Mesothelial cell of epicardium (in vitro differentiated cells): ENCODE measurements around the gene GOLPH3. TPM values are rescaled to one million over a fixed set of nuclear protein-coding genes. Genes with fewer than 3 reads are reported as not detected.

Experiments used
- DNase-seq, 2 experiments: peaks; one replicate each; pipeline ENCODE4 v3.0.0; 2021; ENCODE audit warnings: low spot score in 2 of 2; ENCODE audit not compliant: unreplicated experiment in 2 of 2
- H3K27ac Mint-ChIP-seq: 2 replicates; pipeline ENCODE4 v1.8.0; 2021; ENCODE audit warnings: mixed read lengths
- H3K27me3 Mint-ChIP-seq: 2 replicates; pipeline ENCODE4 v1.8.0; 2021; ENCODE audit warnings: low read depth, mixed read lengths
- H3K36me3 Mint-ChIP-seq: 2 replicates; pipeline ENCODE4 v1.8.0; 2021; ENCODE audit warnings: mixed read lengths
- H3K4me1 Mint-ChIP-seq: 2 replicates; pipeline ENCODE4 v1.8.0; 2021; ENCODE audit warnings: mixed read lengths
- H3K4me3 Mint-ChIP-seq: 2 replicates; pipeline ENCODE4 v1.8.0; 2021; ENCODE audit warnings: mild to moderate bottlenecking, moderate library complexity, mixed read lengths
- H3K9me3 Mint-ChIP-seq: 2 replicates; pipeline ENCODE4 v1.8.0; 2021; ENCODE audit warnings: mixed read lengths
- total RNA-seq: library from RNA; stranded (reverse); gene quantifications from 3 replicates; pipeline ENCODE4 v1.2.1, GENCODE V29; 2021
- TF ChIP-seq, protein P1 (sequence below): fragments of 200-600 bp; sonication (generic); IDR thresholded peaks from one replicate; pipeline ENCODE4 v1.5.0; 2021; ENCODE audit warnings: antibody characterized with exemption; ENCODE audit not compliant: unreplicated experiment

Gene GOLPH3
- total RNA-seq, 1 donor from 2014 or later: 73.7 TPM

DNA sequence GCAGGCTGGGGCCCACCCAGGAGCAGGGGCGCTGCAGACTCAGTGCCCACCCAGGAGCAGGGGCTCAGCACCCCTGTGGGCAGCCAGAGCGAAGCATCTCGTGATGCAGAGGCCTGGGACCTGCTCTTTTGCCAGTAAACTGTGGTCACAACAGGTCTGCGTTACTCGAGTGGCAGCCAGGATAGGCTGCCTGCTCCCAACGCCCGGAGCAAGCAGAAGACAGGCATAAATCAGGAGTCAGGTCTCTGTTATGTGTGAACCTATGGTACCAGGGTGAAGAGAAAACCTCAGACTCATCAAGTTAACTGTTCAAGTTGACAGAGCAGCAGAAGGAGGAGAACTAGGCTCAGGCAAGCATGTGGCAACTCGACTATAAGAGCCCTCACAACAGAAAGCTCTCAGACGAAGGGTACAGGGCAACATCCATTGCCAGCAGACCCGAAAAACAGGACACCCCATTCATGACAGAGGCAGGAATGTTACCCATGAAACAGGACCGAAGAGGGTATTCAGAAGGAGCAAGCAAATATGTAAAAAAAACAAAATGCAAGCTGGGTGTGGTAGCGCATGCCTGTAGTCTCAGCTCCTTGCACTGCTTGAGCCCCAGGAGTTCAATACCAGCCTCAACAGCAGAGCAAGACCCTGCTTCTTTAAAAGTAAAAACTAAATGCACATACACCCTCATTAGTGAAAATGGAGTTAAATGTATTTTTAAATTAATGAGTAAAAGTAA lies 71.7 kb downstream of the GOLPH3 start:
- no peak for DNase-seq
- Mint-ChIP-seq H3K36me3 (peaks cover 44% of the 10 kb centered on the region), H3K9me3 (no peaks in the 10 kb centered on the region), H3K27ac (no peak overlapping the region), H3K27me3 (no peaks in the 10 kb centered on the region), H3K4me1 (peaks cover 11% of the 10 kb centered on the region), H3K4me3 (no peak overlapping the region)
- TF ChIP-seq, protein P1, sequence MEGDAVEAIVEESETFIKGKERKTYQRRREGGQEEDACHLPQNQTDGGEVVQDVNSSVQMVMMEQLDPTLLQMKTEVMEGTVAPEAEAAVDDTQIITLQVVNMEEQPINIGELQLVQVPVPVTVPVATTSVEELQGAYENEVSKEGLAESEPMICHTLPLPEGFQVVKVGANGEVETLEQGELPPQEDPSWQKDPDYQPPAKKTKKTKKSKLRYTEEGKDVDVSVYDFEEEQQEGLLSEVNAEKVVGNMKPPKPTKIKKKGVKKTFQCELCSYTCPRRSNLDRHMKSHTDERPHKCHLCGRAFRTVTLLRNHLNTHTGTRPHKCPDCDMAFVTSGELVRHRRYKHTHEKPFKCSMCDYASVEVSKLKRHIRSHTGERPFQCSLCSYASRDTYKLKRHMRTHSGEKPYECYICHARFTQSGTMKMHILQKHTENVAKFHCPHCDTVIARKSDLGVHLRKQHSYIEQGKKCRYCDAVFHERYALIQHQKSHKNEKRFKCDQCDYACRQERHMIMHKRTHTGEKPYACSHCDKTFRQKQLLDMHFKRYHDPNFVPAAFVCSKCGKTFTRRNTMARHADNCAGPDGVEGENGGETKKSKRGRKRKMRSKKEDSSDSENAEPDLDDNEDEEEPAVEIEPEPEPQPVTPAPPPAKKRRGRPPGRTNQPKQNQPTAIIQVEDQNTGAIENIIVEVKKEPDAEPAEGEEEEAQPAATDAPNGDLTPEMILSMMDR: no peak

DNA sequence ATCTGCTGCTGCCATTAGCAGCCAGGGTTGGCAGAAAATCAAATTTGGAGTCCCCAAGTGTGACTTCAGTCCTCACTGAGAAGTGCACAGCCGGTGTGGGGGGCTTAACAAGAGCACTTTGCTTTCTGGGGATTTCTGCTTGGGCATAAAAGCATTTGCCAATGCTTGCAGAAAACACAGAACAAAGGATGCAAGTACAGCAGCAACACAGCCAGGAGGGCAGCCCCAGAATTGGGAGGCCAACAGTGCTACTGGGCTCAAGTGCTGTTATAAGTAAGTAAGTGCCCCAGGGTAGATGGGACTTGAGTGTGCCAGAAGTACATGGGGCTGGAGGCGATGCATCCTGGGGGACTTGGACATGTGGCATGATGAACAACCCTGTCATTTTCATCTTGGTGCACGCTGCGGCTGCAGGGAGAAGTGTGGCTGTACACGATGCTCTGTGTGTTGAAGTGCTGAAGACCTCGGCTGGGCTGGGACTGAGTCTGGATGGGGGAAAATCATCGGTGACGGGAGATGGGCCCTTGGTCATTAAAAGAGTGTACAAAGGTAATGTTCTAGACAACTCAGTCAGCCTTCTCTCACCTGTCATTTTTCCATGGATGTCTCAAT lies 73.3 kb downstream of the GOLPH3 start:
- Mint-ChIP-seq H3K27ac (no peak overlapping the region), H3K9me3 (no peaks in the 10 kb centered on the region), H3K36me3 (peaks cover 36% of the 10 kb centered on the region), H3K4me1 (peaks cover 15% of the 10 kb centered on the region), H3K4me3 (no peak overlapping the region), H3K27me3 (no peaks in the 10 kb centered on the region)
- DNase-seq: no peak
- TF ChIP-seq, protein P1: no peak

- TF ChIP-seq, protein P1: no peak
- peaks cover 15% of the 10 kb centered on the region for H3K4me1 Mint-ChIP-seq
- H3K4me3 Mint-ChIP-seq: no peak overlapping the region
- DNase-seq: no peak
- no peaks in the 10 kb centered on the region for H3K27me3 Mint-ChIP-seq
- no peaks in the 10 kb centered on the region for H3K9me3 Mint-ChIP-seq
- H3K27ac Mint-ChIP-seq: peak overlapping the region; percentile 36
- peaks cover 35% of the 10 kb centered on the region for H3K36me3 Mint-ChIP-seq
Measured at GRCh38 chr5:32100230-32100629, 73.9 kb downstream of the GOLPH3 start.

DNA sequence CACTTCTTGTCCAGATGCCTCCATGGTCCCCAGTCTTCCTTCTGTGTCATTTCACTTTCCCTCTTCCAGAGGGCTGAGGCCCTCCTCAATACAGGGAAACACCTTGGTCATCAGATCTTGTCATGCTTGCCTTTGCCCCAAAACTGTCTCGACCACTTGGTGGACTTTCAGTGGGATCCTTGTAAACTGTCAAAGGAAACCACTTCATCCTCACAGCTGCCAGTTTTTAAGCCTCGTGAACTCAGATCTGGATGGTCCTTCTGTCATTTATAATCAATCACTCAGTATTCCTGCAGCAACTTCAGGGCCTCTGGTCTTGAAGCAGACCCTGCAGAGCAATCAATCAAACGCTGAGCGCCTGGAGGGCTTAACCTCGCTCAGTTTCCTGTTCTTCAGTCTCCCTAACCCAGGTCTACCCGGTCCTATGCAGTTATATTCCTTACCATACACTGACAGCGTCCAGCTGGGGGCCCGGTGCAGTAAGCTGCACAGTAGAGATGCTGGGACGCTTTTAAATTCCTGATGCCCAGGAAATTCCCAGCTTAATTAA lies 74.6 kb downstream of the GOLPH3 start:
- TF ChIP-seq, protein P1: no peak
- Mint-ChIP-seq H3K4me1 (peaks cover 15% of the 10 kb centered on the region), H3K27ac (peak overlapping the region; percentile 88), H3K27me3 (no peaks in the 10 kb centered on the region), H3K4me3 (no peak overlapping the region), H3K36me3 (peaks cover 33% of the 10 kb centered on the region), H3K9me3 (no peaks in the 10 kb centered on the region)
- DNase-seq: no peak

DNA sequence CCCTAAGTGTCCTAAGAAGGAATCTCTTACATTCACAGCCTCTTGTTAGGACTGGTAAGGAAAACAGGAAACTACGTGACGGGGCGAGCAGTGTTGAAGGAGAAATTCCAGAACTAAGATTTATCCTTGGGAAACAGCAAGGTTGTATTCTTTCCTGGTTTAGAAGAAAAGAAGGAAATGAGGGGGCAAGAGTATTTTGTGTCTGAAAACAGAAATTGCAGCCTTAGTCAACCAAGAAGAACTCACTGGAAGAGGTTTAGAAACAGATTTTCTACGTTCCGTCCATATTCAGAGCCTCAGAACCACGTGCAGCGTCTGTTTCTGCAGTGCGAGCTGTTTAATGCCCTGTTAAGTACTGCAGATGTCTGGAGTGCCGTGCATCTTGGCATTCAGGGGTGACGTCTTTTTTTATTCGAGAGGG lies 75.2 kb downstream of the GOLPH3 start:
- peak overlapping the region; percentile 88 for H3K27ac Mint-ChIP-seq

More for the DNA sequence above, 75.2 kb downstream of the GOLPH3 start:
- Mint-ChIP-seq H3K27me3 (no peaks in the 10 kb centered on the region), H3K4me1 (peaks cover 15% of the 10 kb centered on the region), H3K36me3 (peaks cover 33% of the 10 kb centered on the region), H3K9me3 (no peaks in the 10 kb centered on the region), H3K4me3 (no peak overlapping the region)
- no peak for DNase-seq
- TF ChIP-seq, protein P1: no peak
